GM12865 (cell line): ENCODE results near the gene NAPB.
A peak's percentile ranks its signal among the peaks of the same experiment; 100 is the strongest.

Experiments
- DNase-seq: peaks from one replicate; pipeline ENCODE4 v3.0.0; 2010; ENCODE audit warnings: low read depth
- H3K4me3 ChIP-seq: 2 replicates; pipeline ENCODE4 v1.5.1; 2011; ENCODE audit warnings: mild to moderate bottlenecking, low read depth, low read length, control low read depth
- TF ChIP-seq, protein P1 (sequence below): IDR thresholded peaks from 2 replicates; pipeline ENCODE4 v1.5.1; 2011; ENCODE audit warnings: low read length, control low read depth, low read depth, inconsistent platforms; ENCODE audit not compliant: insufficient read depth; ENCODE audit errors: missing control alignments

NAPB gene

DNA sequence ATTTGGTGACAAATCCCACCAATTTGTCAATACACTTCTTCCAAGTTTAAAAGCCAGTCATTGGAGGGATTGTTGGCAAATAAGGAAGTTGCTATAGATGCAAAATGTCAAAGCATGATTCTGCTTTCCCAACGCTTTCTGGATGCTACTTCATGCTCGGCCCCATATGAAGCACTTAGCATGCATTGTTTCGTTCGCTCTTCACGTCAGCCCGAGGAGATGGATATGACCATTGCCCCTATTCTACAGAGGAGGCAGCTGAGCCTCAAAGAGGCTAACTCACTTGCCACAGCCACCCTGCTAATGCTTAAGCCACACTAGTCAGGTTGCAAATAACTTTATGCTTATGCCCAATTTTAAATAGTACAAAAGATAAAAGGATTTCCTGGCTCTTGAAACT is 73.5 kb downstream of the NAPB start:
- no peak overlapping the region for H3K4me3 ChIP-seq
- DNase-seq = no peak
- TF ChIP-seq, protein P1, sequence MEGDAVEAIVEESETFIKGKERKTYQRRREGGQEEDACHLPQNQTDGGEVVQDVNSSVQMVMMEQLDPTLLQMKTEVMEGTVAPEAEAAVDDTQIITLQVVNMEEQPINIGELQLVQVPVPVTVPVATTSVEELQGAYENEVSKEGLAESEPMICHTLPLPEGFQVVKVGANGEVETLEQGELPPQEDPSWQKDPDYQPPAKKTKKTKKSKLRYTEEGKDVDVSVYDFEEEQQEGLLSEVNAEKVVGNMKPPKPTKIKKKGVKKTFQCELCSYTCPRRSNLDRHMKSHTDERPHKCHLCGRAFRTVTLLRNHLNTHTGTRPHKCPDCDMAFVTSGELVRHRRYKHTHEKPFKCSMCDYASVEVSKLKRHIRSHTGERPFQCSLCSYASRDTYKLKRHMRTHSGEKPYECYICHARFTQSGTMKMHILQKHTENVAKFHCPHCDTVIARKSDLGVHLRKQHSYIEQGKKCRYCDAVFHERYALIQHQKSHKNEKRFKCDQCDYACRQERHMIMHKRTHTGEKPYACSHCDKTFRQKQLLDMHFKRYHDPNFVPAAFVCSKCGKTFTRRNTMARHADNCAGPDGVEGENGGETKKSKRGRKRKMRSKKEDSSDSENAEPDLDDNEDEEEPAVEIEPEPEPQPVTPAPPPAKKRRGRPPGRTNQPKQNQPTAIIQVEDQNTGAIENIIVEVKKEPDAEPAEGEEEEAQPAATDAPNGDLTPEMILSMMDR = no peak

DNA sequence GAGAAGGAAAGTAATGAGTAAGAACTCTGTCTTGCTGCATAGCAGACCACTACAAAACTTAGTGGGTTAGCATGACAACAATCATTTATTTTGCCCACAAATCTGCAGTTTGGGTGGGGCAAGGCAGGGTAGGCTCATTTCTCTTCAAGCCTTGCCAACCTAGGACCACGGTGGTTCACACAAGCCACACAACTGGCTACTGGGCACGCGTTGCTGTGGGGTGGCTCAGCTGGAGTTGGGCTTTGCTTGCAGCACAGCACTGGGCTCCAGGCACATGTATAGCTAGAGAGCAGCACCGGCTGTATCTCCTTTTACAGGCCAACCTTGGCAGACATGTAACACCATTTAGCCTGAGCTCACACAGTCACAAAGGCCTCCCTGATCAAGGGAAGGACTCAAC is 75.3 kb downstream of the NAPB start:
- DNase-seq = no peak
- TF ChIP-seq, protein P1 = no peak
- H3K4me3 ChIP-seq = no peak overlapping the region

DNA sequence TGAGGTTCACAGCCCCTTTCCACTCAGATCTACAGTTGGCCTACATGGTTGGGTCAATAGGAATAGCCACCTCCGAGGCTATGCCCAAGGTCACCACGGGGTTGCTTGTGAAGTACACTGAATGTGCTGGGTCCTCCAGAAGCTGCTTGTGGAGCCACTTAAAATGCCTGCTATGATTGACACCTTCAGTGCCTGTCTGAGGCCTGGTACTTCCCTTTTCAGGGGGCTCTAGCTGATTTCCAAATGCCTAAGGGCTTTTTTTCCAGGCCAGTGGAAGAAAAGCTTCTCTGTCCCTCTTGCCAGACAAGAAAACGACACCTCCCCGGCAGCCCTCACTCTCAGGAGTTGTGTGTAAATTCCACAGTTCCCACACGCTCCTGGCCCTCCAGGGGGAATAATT is 77.0 kb downstream of the NAPB start:
- no peak overlapping the region for H3K4me3 ChIP-seq
- TF ChIP-seq, protein P1 = no peak
- no peak for DNase-seq

DNA sequence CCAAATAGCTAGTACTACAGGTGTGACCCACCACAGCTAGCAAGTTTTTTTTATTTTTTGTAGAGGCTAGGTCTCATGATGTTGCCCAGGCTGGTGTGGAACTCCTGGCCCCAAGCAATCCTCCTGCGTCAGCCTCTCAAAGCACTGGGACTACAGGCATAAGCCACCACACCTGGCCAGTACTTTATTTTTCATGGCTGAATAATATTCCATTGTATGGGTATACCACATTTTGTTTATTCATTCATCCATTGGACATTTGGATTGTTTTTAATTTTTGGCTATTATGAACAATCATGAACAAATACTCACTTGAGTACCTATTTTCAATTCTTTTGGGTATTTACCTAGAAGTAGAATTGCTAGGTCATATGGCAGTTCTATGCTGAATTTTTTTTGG is 77.7 kb downstream of the NAPB start:
- no peak for DNase-seq
- no peak overlapping the region for H3K4me3 ChIP-seq
- TF ChIP-seq, protein P1 = no peak

DNA sequence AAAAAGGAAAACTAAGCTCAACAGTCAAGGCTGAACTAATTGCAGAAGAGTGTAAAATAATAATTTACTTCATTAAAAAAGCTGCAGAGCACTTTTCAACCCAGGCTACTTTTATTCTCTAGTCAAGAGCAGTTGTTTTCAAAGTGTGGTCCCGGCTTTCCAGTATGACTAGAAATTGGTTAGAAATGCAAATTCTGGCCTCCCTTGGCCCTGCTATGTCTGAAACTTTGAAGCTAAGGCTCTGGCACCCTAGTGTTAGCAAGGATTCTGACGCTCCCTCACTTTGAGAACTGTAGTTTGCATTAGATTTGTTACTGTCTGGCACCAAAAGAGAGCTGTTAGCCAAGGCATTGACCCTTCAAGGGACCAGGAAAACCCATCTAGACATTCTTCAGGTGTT is 80.2 kb downstream of the NAPB start:
- no peak overlapping the region for H3K4me3 ChIP-seq
- TF ChIP-seq, protein P1 = no peak
- peak; percentile 62 for DNase-seq

DNA sequence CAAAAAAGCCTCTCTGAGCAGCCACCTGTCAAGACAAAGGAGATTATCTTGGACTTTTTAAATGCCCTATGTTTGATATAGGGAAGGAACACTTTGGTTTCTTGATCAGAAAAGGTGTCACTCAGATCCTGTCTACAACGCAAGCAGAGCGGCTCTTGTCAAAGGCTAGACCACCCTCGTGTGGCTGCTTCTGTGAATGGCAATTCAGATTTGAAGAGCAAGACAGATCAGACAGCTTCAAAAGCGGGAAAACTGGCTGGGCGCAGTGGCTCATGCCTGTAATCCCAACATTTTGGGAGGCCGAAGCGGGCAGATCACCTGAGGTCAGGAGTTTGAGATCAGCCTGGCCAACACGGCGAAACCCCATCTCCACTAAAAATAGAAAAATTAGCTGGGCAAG is 80.8 kb downstream of the NAPB start:
- peak; percentile 72 for DNase-seq
- no peak overlapping the region for H3K4me3 ChIP-seq
- TF ChIP-seq, protein P1 = peak; percentile 45

DNA sequence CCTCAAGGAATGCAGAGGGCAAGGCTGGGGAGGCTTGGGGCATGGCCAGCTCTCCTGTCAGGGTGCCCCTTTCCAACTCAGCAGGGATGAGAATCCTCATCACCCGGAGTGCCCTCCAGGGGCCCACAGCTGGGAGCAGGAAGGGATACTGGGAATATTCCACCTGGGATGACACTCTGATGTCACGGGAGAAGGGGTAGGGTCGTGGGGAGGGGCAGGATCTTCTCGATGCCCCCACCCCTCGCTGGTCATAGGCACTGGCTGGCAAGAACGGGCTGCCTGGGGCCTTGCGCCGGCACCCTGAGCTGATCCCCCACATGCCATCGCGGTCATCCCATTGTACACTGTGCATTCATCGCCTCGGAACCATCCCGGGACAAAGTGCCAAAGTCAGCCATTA is 81.3 kb downstream of the NAPB start:
- DNase-seq = no peak
- H3K4me3 ChIP-seq = no peak overlapping the region
- TF ChIP-seq, protein P1 = no peak
